ENCODE measurements around the gene DHRS11.
A peak's percentile ranks its signal among the peaks of the same experiment; 100 is the strongest.

DHRS11 gene, protein sequence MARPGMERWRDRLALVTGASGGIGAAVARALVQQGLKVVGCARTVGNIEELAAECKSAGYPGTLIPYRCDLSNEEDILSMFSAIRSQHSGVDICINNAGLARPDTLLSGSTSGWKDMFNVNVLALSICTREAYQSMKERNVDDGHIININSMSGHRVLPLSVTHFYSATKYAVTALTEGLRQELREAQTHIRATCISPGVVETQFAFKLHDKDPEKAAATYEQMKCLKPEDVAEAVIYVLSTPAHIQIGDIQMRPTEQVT

GRCh38 chr17:36591434-36592315 lies at the start of gene DHRS11:
TSS of gene DHRS11 (plus strand) at chr17:36591879. CDS start at chr17:36592010, 131 bp downstream.
- DNase-seq = peak; percentile 60

- DNase-seq = no peak
Measured at GRCh38 chr17:36542755-36543154, 48.9 kb upstream of the DHRS11 start.

DNA sequence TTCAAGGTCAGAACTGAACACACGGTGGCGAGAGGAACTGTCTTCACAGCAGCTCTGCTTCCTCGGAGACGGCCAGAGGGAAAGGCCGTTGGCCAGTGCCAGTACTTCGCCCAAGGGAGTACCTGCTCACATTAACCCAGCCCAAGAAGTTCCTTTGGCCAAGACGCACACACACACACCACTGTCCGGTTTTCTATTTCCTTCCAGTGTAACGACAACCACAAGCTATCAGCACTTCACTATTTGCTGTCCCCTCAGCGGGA lies 47.7 kb upstream of the DHRS11 start:
- DNase-seq = no peak

DNA sequence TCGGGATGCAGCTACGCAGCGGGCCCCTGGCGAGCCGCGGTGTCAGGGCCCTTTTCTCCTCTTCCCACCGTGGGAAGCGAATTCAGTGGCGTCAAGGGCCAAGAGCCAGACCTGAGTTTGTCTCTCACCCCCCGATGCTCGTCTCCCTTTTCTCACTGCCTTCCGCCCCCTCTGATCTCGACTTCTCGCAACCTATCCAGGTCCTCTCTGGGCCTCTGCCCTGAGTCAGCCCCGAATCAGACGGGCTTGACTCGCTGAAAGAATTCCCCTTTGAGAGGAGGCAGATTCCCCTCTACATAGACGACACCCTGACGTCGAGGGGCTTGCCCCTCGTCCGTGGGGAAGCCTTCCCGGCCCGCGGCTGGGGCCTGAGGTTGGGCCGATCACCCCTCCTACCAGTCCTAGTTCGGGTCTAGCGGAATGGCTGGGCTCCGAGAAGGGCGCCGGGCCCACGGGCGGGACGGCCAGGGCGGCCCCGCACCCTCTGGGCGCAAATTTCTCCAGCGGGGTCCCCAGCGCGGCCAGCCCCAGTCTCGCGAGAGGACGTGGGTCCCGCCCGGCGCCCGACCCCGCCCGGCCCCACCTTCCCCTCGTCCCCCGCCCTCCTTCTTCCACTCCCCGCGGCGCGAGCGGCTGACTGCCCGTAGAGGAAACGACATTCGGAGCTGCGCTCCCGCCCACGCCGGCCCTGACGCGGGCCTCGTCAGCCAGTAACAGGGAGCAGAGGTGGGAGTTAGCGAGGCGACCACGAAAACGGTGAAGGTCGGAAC lies 47.2 kb upstream of the DHRS11 start, which contains the start of gene GGNBP2:
Gene GGNBP2 (plus strand): TSS at position 613 of the 770 bp plus-strand sequence. CDS start 806 bp downstream, outside the sequence.
- DNase-seq = peak; percentile 71

DNA sequence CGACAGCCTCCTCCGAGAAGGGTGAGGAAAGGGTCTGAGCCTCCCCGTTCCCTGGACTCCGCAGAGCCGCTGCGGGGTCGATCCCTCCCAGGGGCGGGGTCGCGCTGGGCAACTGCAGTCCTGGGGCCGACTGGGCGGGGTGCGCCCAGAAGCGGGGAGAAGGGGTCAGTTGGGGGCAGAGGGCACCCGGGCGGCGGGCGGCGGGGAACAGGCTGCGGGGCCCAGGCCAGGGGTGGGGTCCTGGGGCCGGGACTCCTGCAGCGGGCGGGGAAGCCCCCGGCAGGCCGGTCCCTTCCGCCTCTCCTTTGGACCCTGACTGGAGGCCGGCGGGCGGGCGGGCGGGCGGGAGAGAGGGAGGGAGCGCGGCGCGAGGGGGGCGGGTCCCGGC lies 46.6 kb upstream of the DHRS11 start:
- DNase-seq = peak; percentile 71

DNA sequence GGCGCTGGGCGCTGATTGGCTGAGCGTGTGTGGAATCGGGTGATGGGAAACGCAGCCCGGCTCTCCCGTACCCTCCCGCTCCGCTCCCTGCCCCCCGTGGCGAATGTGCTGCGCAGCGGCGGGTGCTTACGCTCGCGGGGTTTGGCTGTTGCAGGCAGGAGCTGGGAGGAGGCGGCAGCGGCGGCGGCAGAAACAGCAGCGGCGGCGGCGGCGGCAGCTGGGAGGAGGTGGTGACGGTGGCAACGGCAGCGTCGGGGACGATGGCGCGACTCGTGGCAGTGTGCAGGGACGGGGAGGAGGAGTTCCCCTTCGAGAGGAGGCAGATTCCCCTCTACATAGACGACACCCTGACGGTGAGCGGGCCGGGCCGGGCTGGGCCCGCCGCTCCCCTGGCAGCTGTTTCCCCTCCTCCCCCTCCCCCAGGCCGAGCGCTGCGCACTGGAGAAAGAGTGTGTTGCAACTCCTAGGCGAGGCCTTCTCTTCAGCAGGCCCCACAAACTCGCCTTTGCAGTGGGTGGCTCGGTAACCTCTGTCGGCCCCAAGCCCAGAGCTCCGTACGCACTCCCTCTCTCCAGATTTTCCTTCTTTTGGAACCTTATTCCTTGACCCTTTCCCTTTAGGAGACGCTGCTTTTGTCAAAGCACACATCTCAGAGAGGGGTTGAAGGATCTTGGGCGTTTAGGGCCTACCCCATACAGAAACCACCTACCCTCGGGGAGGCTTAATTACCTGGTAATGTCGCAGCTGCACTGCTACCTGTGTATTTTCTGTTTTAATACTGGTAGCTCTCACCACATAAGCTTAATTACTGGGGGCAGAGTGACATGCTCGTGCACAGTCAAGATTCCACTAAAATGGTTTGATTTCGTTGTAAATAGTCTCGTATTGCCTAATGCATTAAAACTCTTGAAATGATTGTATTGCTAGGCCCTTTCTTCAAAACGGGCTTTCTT lies 45.9 kb upstream of the DHRS11 start:
- peak; percentile 91 for DNase-seq

DNA sequence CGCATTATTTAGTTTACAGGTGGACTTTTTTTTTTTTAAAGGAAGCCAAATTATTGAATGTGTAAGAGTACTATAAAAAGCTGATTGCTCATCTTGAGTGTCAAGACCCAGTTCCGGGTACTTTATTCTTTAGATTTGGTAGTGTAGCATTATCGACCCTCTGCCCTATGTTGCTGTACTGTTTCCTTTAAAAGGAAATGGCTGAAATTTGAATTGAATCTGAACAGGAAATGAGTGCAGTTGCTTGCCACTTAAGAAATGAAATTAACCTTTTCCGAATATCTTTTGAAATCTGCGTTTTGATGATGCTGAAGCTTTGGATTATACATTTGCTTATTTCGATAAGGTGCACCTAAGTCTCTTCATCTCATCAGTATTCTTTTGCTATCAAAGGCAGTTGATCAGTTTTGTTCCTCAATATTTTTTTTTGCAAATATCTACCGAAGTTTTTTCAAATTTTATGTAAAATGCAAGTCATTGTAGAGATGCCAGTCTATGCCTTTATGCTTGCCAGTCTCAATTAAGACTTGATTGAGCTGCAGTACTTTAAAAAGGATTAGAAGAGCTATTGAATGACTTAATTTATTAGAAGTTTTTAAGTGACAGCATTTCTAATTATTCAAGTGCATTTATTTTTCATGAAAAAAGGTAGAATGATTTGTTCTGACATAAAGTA lies 45.1 kb upstream of the DHRS11 start:
- no peak for DNase-seq

DNA sequence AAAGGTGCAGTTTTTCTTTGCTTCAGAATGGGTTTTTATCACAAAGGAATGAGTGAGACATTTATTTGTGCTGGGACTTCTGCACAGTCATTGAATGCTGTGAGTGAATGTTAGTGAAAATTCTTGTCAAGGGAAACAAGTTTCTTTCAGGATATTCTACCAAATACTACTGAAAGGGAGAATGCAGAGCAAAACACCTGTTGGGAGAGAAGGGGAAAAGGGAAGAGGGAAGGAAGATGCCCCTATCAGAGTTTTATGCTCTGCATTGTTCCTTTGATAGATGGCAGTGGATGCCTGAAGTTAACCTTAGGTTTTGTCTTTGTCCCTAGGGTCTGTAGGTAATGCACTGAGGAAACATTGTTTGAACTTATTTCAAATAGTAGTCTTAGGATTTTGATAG lies 43.9 kb upstream of the DHRS11 start:
- no peak for DNase-seq

DNA sequence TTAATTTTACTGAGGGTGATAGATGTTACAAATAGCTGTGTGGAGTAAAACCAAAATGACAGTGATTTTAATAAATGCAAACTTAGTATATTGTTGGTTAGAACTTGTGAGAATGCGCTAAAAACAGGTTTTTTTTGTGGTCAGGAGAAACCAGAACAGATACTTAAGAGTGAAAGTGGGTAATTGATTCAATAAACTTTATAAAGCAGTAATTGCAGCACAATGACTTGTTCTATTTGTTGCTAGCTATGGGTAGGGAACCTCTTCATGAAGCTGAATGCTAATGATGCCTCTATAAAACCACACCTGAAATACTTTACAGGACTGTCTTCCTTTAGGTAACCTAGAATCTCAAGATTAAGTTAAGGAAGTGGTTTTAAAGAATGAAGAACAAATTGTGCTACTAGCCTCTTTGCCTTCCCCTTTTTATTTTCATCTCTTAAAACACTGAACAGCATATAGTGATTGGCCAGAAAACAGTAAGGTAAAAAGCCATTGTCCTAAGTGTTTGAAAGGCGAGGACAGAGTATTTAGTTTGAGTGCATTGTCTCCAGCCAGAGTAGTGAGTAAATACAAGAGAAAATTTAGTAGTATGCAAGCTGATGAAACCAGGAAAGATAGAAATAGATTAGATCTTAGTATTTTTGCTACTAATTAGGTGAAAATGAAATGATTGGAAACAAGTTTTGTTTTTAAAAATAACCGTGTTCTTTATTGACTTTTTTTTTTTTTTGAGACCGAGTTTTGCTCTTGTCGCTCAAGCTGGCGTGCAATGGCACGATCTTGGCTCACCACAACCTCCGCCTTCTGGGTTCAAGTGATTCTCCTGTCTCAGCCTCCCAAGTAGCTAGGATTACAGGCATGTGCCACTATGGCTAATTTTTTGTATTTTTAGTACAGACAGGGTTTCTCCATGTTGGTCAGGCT lies 40.9 kb upstream of the DHRS11 start:
- DNase-seq = no peak

GRCh38 chr17:36553459-36553858 lies 38.2 kb upstream of the DHRS11 start:
- no peak for DNase-seq

- DNase-seq = no peak
Measured at GRCh38 chr17:36566081-36566480, 25.6 kb upstream of the DHRS11 start.

- no peak for DNase-seq
Measured at GRCh38 chr17:36575028-36575427, 16.7 kb upstream of the DHRS11 start.

DNA sequence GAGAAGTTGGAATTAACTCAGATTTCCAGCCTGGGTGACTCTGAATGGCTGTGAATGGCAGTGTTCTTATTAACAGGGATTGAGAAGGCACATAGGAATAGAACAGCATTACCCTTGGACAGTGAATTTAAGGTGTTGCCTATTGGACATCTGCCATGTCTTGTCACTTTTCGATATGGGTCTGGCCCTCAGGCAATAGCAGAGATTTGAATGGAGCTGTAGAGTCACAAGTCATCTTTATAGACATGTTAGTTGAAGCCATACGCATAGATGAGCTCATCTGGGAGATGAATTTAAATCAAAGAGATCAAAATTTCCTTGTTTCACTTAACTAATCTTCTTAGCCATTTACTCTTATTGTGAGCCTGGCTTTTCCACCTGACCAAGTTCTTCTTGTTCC lies 14.9 kb upstream of the DHRS11 start:
- no peak for DNase-seq

GRCh38 chr17:36578671-36579070 lies 13.0 kb upstream of the DHRS11 start:
- no peak for DNase-seq

DNA sequence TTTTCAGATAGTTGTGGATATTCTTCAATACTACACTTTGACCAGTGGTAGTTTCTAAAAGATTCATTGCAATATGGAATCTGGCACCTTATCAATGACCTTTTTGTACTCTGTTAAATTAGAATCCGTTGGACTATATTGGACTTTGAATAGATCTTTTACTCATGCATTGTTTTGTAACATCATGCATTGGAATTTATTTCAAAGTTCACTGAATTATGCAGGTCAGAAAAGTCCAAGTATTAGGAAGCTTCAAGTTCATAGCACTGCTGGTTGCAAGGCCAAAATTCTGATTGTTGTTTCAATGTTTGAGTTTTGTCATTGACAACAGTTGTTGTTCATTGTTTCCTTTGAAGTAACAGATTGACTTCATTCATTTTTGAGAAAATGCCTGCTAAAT lies 7.9 kb upstream of the DHRS11 start:
- no peak for DNase-seq

GRCh38 chr17:36586138-36586537 lies 5.5 kb upstream of the DHRS11 start:
- no peak for DNase-seq

GRCh38 chr17:36590082-36590481 lies 1.6 kb upstream of the DHRS11 start:
- no peak for DNase-seq

DNA sequence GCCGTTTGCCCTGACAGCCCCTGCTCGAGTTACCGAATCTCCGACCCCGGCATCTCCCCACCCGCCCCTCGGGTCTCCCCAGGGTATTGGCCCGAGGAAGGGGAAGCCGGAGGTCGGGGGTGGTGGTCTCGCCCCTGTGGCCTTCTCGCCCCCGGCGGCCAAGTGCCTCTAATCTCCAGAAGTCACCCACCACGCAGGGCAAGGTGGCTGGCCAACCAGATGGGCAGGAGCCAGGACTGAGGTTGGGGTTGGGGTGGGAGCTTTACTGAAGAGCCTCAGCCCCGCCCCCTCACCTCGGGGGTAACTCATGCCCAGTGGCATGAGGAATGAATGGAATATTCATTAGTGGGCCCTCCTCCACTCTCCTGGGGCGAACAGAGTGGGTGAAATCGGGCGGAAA lies 637 bp downstream of the DHRS11 start:
- DNase-seq = peak; percentile 24

GRCh38 chr17:36592716-36593321 lies 1.1 kb downstream of the DHRS11 start:
- DNase-seq = no peak

GRCh38 chr17:36593656-36594316 lies 2.1 kb downstream of the DHRS11 start:
- DNase-seq = no peak

Data from NCI-H510A treated with DMSO at 0.1 percent for 48 hours (cell line).